Nephron progenitor cell (in vitro differentiated cells): ENCODE data around the gene FLVCR1.

Experiments used
- DNase-seq: peaks from one replicate; pipeline ENCODE4 v3.0.0; 2021
- H3K27ac Mint-ChIP-seq: 2 replicates; pipeline ENCODE4 v1.8.0; 2021; ENCODE audit warnings: mild to moderate bottlenecking, moderate library complexity, mixed read lengths
- H3K27me3 Mint-ChIP-seq: 2 replicates; pipeline ENCODE4 v1.8.0; 2021; ENCODE audit warnings: mild to moderate bottlenecking, low read depth, mixed read lengths; ENCODE audit not compliant: poor library complexity
- H3K36me3 Mint-ChIP-seq: 2 replicates; pipeline ENCODE4 v1.8.0; 2021; ENCODE audit warnings: low read depth, mixed read lengths
- H3K4me1 Mint-ChIP-seq: 2 replicates; pipeline ENCODE4 v1.8.0; 2021; ENCODE audit warnings: mixed read lengths
- H3K4me3 Mint-ChIP-seq: 2 replicates; pipeline ENCODE4 v1.8.0; 2021; ENCODE audit warnings: mild to moderate bottlenecking, moderate library complexity, mixed read lengths
- H3K9me3 Mint-ChIP-seq: 2 replicates; pipeline ENCODE4 v1.8.0; 2021; ENCODE audit warnings: mild to moderate bottlenecking, moderate library complexity, mixed read lengths
- TF ChIP-seq, protein P1 (sequence below): fragments of 200-600 bp; sonication (generic); IDR thresholded peaks from 2 replicates; pipeline ENCODE4 v1.5.0; 2021; ENCODE audit warnings: antibody characterized with exemption

Gene FLVCR1

DNA sequence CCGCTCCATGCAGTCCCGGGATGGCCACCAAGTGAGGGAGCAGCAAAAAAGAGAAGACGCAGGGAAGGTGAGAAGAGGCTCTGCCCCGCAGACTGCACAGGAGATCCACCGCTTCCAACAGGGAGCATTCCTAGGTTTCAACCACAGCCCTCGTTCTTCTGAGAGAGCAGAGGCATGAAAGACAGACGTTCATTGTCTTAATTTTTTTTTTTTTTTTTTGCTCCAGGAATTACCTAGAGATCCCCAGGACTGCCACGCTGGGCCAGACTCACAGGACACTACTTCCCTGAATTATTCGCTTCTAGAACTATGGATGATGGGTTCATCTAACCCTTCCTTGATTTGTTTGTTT, 59.0 kb downstream of the FLVCR1 start:
- no peaks in the 10 kb centered on the region for H3K36me3 Mint-ChIP-seq
- H3K27me3 Mint-ChIP-seq: peaks cover 34% of the 10 kb centered on the region
- no peak overlapping the region for H3K4me3 Mint-ChIP-seq
- no peak overlapping the region for H3K27ac Mint-ChIP-seq
- TF ChIP-seq, protein P1, sequence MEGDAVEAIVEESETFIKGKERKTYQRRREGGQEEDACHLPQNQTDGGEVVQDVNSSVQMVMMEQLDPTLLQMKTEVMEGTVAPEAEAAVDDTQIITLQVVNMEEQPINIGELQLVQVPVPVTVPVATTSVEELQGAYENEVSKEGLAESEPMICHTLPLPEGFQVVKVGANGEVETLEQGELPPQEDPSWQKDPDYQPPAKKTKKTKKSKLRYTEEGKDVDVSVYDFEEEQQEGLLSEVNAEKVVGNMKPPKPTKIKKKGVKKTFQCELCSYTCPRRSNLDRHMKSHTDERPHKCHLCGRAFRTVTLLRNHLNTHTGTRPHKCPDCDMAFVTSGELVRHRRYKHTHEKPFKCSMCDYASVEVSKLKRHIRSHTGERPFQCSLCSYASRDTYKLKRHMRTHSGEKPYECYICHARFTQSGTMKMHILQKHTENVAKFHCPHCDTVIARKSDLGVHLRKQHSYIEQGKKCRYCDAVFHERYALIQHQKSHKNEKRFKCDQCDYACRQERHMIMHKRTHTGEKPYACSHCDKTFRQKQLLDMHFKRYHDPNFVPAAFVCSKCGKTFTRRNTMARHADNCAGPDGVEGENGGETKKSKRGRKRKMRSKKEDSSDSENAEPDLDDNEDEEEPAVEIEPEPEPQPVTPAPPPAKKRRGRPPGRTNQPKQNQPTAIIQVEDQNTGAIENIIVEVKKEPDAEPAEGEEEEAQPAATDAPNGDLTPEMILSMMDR: no peak
- H3K9me3 Mint-ChIP-seq: no peaks in the 10 kb centered on the region
- H3K4me1 Mint-ChIP-seq: peaks cover 49% of the 10 kb centered on the region
- DNase-seq: no peak

DNA sequence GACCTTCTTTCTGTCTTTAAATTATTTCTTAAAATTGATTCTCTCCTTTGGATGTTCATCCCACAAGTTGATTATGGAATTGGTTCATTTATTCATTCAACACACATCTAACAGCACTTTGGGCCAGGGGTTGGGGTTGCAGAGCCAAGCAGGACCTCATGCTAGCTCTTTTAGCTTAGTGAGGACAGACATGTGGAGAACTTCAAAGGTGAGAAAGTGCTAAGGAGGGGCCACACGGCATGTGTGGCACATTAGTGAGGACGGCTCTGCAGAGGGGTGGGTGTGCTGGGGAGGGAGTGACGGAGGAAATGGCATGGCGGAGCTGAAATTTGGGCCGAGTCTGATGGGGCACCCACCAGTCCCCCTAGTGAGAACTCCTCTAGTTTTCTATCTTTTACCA, 59.8 kb downstream of the FLVCR1 start:
- TF ChIP-seq, protein P1: no peak
- no peaks in the 10 kb centered on the region for H3K9me3 Mint-ChIP-seq

DNA sequence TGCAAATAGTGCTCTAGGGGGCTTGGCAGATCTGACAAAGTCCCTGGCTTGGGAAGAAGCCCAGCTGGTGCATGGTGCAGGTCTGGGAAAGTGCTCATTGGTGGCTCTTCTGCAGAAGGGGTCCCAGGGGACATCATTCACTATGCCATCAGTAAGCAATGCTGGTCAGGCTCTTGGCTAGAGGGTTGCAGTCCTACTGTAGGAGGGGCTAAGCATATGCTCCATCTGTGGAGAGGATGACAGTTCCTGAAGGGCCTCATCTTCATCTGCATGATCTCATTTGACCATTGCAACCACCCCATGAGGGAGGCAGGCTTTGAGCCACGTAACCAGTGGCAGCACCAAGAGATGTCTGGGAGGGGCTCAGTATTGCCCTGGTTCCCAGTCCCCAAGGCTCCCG, 60.7 kb downstream of the FLVCR1 start:
- H3K27ac Mint-ChIP-seq: no peak overlapping the region
- H3K4me3 Mint-ChIP-seq: no peak overlapping the region
- H3K9me3 Mint-ChIP-seq: no peaks in the 10 kb centered on the region
- peaks cover 20% of the 10 kb centered on the region for H3K27me3 Mint-ChIP-seq
- DNase-seq: no peak
- H3K36me3 Mint-ChIP-seq: no peaks in the 10 kb centered on the region
- peaks cover 38% of the 10 kb centered on the region for H3K4me1 Mint-ChIP-seq
- TF ChIP-seq, protein P1: no peak

More for the DNA sequence above, 59.8 kb downstream of the FLVCR1 start:
- DNase-seq: no peak
- Mint-ChIP-seq H3K27me3 (peaks cover 30% of the 10 kb centered on the region), H3K36me3 (no peaks in the 10 kb centered on the region), H3K27ac (no peak overlapping the region), H3K4me1 (peaks cover 46% of the 10 kb centered on the region), H3K4me3 (no peak overlapping the region)

DNA sequence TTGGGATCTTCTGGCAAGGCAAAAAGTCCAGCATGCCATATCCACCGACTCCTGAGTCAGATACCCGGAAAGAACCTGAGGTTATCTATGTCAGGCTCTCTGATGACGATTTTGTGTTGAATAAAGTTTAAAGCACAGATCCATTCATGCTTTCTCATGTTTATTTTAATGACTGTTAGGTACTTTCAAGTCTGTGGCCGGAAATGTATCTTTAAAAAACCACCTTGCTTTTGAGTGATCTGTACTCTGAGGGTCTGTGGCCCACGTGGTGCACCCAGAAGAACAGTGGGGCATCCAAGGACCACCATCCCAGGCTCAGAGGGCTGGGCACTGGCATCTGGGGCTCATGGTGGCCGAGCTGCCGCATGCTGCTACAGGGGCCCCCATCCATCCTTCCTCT, 62.2 kb downstream of the FLVCR1 start:
- Mint-ChIP-seq H3K27ac (no peak overlapping the region), H3K36me3 (no peaks in the 10 kb centered on the region), H3K27me3 (peaks cover 14% of the 10 kb centered on the region), H3K4me1 (peaks cover 38% of the 10 kb centered on the region), H3K9me3 (no peaks in the 10 kb centered on the region), H3K4me3 (no peak overlapping the region)
- no peak for DNase-seq
- TF ChIP-seq, protein P1: no peak

DNA sequence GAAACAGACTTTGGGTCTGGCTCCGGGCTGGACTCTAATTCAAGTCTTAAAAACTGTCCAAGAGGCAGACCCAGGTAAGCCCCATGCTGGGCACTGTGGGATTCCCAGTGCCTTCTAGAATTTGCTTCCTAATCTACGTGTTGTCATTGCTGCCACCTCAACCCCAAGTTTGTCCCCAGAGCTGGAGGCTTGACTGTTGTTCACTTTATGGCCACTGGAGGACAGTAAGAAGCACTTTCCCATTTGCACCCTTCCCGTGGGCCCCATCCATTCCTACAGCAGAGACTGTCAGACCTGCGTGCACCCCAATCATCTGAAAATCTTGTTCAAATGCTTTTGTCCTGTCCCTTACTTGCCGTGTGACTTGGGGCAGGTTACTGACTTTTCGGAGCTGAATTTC, 62.8 kb downstream of the FLVCR1 start:
- H3K27me3 Mint-ChIP-seq: peaks cover 14% of the 10 kb centered on the region
- TF ChIP-seq, protein P1: no peak
- no peak for DNase-seq
- H3K9me3 Mint-ChIP-seq: no peaks in the 10 kb centered on the region
- no peak overlapping the region for H3K27ac Mint-ChIP-seq
- peaks cover 33% of the 10 kb centered on the region for H3K4me1 Mint-ChIP-seq
- H3K4me3 Mint-ChIP-seq: no peak overlapping the region
- no peaks in the 10 kb centered on the region for H3K36me3 Mint-ChIP-seq

DNA sequence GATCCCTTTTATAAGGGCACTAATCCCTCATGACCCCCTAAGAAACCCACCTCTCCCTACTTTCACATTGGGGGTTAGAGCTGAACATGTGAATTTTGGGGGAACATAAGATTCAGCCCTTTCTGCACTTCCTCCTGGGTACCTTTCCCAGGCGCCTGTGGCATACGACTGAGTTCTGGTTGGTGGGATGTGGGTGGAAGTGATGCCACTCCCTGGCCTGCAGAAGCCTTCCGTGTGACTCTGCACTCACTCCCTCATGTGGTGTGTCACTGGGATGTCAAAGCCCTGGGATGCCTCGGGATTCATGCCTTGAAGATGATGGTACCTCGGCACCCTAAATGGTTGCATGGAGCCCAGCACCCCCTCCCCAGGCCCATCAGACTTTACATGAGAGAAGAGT, 63.9 kb downstream of the FLVCR1 start:
- Mint-ChIP-seq H3K27ac (no peak overlapping the region), H3K4me1 (peaks cover 22% of the 10 kb centered on the region), H3K36me3 (no peaks in the 10 kb centered on the region), H3K27me3 (peaks cover 16% of the 10 kb centered on the region), H3K4me3 (no peak overlapping the region), H3K9me3 (no peaks in the 10 kb centered on the region)
- no peak for DNase-seq
- TF ChIP-seq, protein P1: no peak
